Mesendoderm (in vitro differentiated cells): ENCODE results near the gene BACH2.
"Not testable (repeated sequence)": the region's sequence is repeated elsewhere in the genome, so short reads cannot be mapped to it uniquely, and the experiment has no call there.

Experiments
- DNase-seq: peaks from one replicate; pipeline ENCODE4 v3.0.0; 2013
- H2AK5ac ChIP-seq: 2 replicates; pipeline ENCODE4 v1.6.1; 2013; ENCODE audit warnings: low read length, inconsistent platforms
- H2BK120ac ChIP-seq: 2 replicates; pipeline ENCODE4 v1.6.1; 2013; ENCODE audit warnings: low read depth, mild to moderate bottlenecking, low read length, moderate library complexity, mixed read lengths
- H2BK15ac ChIP-seq: replicated peaks from 2 replicates; pipeline ENCODE4 v1.6.1; 2013; ENCODE audit warnings: low read depth, mild to moderate bottlenecking, moderate library complexity
- H2BK5ac ChIP-seq: 2 replicates; pipeline ENCODE4 v1.6.1; 2013; ENCODE audit warnings: low read length, inconsistent platforms
- H3K18ac ChIP-seq: 2 replicates; pipeline ENCODE4 v1.6.1; 2013; ENCODE audit warnings: mild to moderate bottlenecking, low read length, mixed read lengths
- H3K23ac ChIP-seq: one replicate; pipeline ENCODE4 v1.6.1; 2013; ENCODE audit warnings: low read length
- H3K27ac ChIP-seq: 2 replicates; pipeline ENCODE4 v1.5.1; 2013; ENCODE audit warnings: low read depth, mild to moderate bottlenecking, inconsistent platforms, low read length, moderate library complexity
- H3K27me3 ChIP-seq: 2 replicates; pipeline ENCODE4 v1.6.1; 2013; ENCODE audit warnings: low read length, control low read depth, mild to moderate bottlenecking, inconsistent platforms; ENCODE audit not compliant: insufficient read depth, poor library complexity
- H3K36me3 ChIP-seq: 2 replicates; pipeline ENCODE4 v1.6.1; 2013; ENCODE audit warnings: low read length, inconsistent platforms; ENCODE audit not compliant: control insufficient read depth, insufficient read depth
- H3K4ac ChIP-seq: one replicate; pipeline ENCODE4 v1.6.1; 2013; ENCODE audit warnings: low read depth, mild to moderate bottlenecking, low read length, moderate library complexity
- H3K4me1 ChIP-seq: 2 replicates; pipeline ENCODE4 v1.6.1; 2013; ENCODE audit warnings: low read depth, low read length, inconsistent platforms; ENCODE audit not compliant: control insufficient read depth
- H3K4me2 ChIP-seq: 2 replicates; pipeline ENCODE4 v1.6.1; 2013; ENCODE audit warnings: low read length
- H3K4me3 ChIP-seq: 2 replicates; pipeline ENCODE4 v1.5.1; 2013; ENCODE audit warnings: mild to moderate bottlenecking, low read length
- H3K56ac ChIP-seq: one replicate; pipeline ENCODE4 v1.6.1; 2013; ENCODE audit warnings: low read length
- H3K79me1 ChIP-seq: 2 replicates; pipeline ENCODE4 v1.6.1; 2013; ENCODE audit warnings: low read length, inconsistent platforms
- H3K79me2 ChIP-seq: 2 replicates; pipeline ENCODE4 v1.6.1; 2013; ENCODE audit warnings: mild to moderate bottlenecking, low read length; ENCODE audit not compliant: control insufficient read depth, insufficient read depth
- H3K9ac ChIP-seq: 2 replicates; pipeline ENCODE4 v1.6.1; 2013; ENCODE audit warnings: low read length, inconsistent platforms
- H4K5ac ChIP-seq: one replicate; pipeline ENCODE4 v1.6.1; 2013; ENCODE audit warnings: low read length
- H4K8ac ChIP-seq: one replicate; pipeline ENCODE4 v1.6.1; 2013; ENCODE audit warnings: low read depth, mild to moderate bottlenecking, control low read depth, low read length, moderate library complexity
- WGBS: extraction: QIAGEN DNeasy Blood & Tissue Kit; methylation state at CpG from one replicate; pipeline ENCODE4 v1.1.7; 2013; ENCODE audit warnings: low lambda C conversion rate, missing lambda C conversion rate; ENCODE audit not compliant: insufficient coverage; ENCODE audit errors: extremely low coverage; 5-methylcytosine and 5-hydroxymethylcytosine counted together

BACH2 gene

GRCh38 chr6:89892577-89892976 is 404.1 kb downstream of the BACH2 start:
- H2AK5ac ChIP-seq, H2BK5ac ChIP-seq, H4K5ac ChIP-seq, H3K4me1 ChIP-seq, H3K23ac ChIP-seq, H3K56ac ChIP-seq, H3K4ac ChIP-seq, H3K79me1 ChIP-seq, DNase-seq, H3K9ac ChIP-seq, H3K79me2 ChIP-seq, H2BK15ac ChIP-seq, H3K4me3 ChIP-seq, H2BK120ac ChIP-seq, H3K36me3 ChIP-seq, H3K27me3 ChIP-seq, H4K8ac ChIP-seq, H3K27ac ChIP-seq, H3K4me2 ChIP-seq, H3K18ac ChIP-seq: not testable (repeated sequence)
- no CpG with 5 or more reads among the region's 8 CpGs for WGBS

GRCh38 chr6:89890845-89891528 is 405.7 kb downstream of the BACH2 start:
- H2BK15ac ChIP-seq, H3K79me1 ChIP-seq, H3K9ac ChIP-seq, H4K8ac ChIP-seq, H2AK5ac ChIP-seq, H3K27me3 ChIP-seq, H3K4me3 ChIP-seq, H2BK120ac ChIP-seq, H3K4me2 ChIP-seq, H4K5ac ChIP-seq, H3K4me1 ChIP-seq, H3K27ac ChIP-seq, H3K18ac ChIP-seq, H2BK5ac ChIP-seq, H3K79me2 ChIP-seq, H3K36me3 ChIP-seq, H3K56ac ChIP-seq, H3K4ac ChIP-seq, H3K23ac ChIP-seq: not testable (repeated sequence)
- DNase-seq, result peak; percentile 88
- WGBS, result no CpG with 5 or more reads among the region's 11 CpGs

GRCh38 chr6:89888871-89889270 is 407.8 kb downstream of the BACH2 start:
- Histone ChIP-seq H4K5ac (no peak overlapping the region), H2BK15ac (no peak overlapping the region), H2AK5ac (no peak overlapping the region), H3K79me2 (no peaks in the 10 kb centered on the region), H2BK120ac (no peak overlapping the region), H3K4me3 (no peak overlapping the region), H3K4me1 (peaks cover 2% of the 10 kb centered on the region), H3K23ac (no peak overlapping the region), H3K27ac (no peak overlapping the region), H3K18ac (no peak overlapping the region), H3K27me3 (no peaks in the 10 kb centered on the region), H3K36me3 (no peaks in the 10 kb centered on the region), H3K4ac (no peak overlapping the region), H3K9ac (no peak overlapping the region), H3K4me2 (no peak overlapping the region), H3K79me1 (no peaks in the 10 kb centered on the region), H2BK5ac (no peak overlapping the region), H4K8ac (no peak overlapping the region), H3K56ac (no peak overlapping the region)
- DNase-seq, result no peak
- WGBS, result no CpG with 5 or more reads among the region's 3 CpGs

- Histone ChIP-seq H4K8ac (no peak overlapping the region), H3K4me2 (no peak overlapping the region), H3K4ac (no peak overlapping the region), H3K27me3 (no peaks in the 10 kb centered on the region), H2BK5ac (no peak overlapping the region), H2AK5ac (no peak overlapping the region), H3K4me3 (no peak overlapping the region), H3K27ac (no peak overlapping the region), H3K18ac (no peak overlapping the region), H3K56ac (no peak overlapping the region), H4K5ac (no peak overlapping the region), H3K79me1 (no peaks in the 10 kb centered on the region), H2BK120ac (no peak overlapping the region), H3K4me1 (peaks cover 2% of the 10 kb centered on the region), H2BK15ac (no peak overlapping the region), H3K23ac (no peak overlapping the region), H3K36me3 (no peaks in the 10 kb centered on the region), H3K79me2 (no peaks in the 10 kb centered on the region), H3K9ac (no peak overlapping the region)
- no peak for DNase-seq
- WGBS, result no CpG with 5 or more reads among the region's 7 CpGs
Observed at GRCh38 chr6:89888138-89888514, 408.5 kb downstream of the BACH2 start.

- no peak overlapping the region for H3K56ac ChIP-seq
- H2BK120ac ChIP-seq, result no peak overlapping the region
- DNase-seq, result peak; percentile 16
- no peak overlapping the region for H4K8ac ChIP-seq
- no peaks in the 10 kb centered on the region for H3K79me2 ChIP-seq
- H3K4me2 ChIP-seq, result no peak overlapping the region
- no peaks in the 10 kb centered on the region for H3K36me3 ChIP-seq
- no peaks in the 10 kb centered on the region for H3K27me3 ChIP-seq
- H3K23ac ChIP-seq, result no peak overlapping the region
- no peak overlapping the region for H3K4ac ChIP-seq
- whole genome bisulfite sequencing, result no CpG with 5 or more reads among the region's 43 CpGs
- H3K79me1 ChIP-seq, result no peaks in the 10 kb centered on the region
- H3K4me1 ChIP-seq, result peaks cover 2% of the 10 kb centered on the region
- H3K18ac ChIP-seq, result no peak overlapping the region
- no peak overlapping the region for H2BK15ac ChIP-seq
- H3K4me3 ChIP-seq, result no peak overlapping the region
- no peak overlapping the region for H3K9ac ChIP-seq
- no peak overlapping the region for H2AK5ac ChIP-seq
- no peak overlapping the region for H4K5ac ChIP-seq
- no peak overlapping the region for H3K27ac ChIP-seq
- H2BK5ac ChIP-seq, result no peak overlapping the region
Observed at GRCh38 chr6:89887452-89888137, 409.0 kb downstream of the BACH2 start.
